ENCODE measurements around the gene DHRS7B.
A peak's percentile ranks its signal among the peaks of the same experiment; 100 is the strongest.
"Not testable (repeated sequence)": the region's sequence is repeated elsewhere in the genome, so short reads cannot be mapped to it uniquely, and the experiment has no call there.

Gene DHRS7B

GRCh38 chr17:21126645-21127508 is at the start of gene DHRS7B:
DHRS7B (plus strand) TSS chr17:21126964; CDS start chr17:21126972, 8 bp downstream.
- DNase-seq: peak; percentile 90 to 97

GRCh38 chr17:21077281-21077680 is 49.5 kb upstream of the DHRS7B start:
- no peak for DNase-seq

DNA sequence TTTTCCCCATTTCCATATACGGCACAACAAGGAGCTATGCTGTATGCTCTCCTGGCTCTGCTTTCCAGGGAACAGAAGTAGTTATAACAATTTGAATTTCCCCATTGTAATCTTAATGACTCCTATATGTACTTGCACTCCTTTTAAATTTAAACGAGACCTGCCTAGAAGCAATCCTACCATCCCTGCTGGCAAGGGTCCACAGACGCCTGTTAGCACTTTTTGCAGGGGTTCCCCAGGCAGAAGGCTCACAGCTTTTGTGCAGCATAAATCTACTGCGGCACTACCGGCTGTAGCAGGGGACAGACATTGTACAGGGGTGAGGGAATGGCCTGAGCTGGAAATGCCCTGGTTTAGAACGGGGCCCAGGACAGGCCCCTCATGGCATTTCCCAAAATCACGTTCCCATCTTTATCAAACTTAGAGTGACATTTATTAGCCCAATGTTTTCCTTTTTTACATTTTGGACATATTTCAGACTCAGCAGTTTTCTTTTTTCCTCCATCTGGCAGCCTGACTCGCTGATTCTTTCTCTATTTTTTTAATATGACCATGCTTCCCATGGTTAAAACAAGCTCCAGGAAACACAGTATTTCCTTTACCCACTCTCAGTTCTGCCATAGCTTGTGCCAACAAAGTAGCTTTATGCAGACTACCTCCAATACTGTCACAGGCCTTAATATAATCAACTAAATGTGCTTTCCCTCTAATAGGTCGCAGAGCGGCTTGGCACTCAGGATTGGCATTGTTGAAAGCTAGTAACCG is 48.6 kb upstream of the DHRS7B start:
- DNase-seq: no peak

DNA sequence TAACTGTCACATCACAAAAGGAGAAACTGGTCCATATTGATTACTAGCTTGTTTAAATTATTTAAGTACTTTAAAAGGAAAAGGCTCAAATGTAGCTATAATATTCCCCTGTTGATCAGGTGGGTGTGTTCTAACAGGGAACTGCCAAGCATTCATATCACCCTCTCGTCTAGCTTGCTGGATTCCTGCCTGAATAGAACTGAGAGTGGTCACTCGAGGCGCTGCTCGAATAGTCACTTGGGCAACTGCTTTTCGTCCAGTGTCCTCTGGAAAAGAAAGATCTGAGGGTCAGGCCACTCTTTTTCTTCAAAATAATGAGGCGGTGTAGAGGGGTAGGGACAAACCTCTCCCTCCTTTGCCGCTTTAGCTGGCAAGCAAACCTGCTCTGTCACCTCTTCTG is 47.6 kb upstream of the DHRS7B start:
- DNase-seq: no peak

DNA sequence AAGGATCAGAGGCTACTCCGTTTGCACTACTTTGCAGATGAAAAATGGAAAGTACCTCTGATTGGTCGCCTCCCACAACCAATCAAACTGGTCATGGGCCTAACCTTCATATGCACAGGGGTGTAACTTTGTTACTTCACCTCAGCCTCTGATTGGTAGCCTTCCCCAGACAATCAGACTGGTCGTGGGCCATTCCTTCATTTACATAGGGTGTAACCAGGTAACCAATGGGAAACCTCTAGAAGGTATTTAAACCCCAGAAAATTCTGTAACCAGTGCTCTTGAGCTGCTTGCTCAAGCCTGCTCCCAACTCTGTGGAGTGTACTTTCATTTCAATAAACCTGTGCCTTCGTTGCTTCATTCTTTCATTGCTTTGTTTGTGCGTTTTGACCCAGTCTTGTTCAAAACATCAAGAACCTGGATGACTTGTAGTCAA is 44.7 kb upstream of the DHRS7B start:
- no peak for DNase-seq

DNA sequence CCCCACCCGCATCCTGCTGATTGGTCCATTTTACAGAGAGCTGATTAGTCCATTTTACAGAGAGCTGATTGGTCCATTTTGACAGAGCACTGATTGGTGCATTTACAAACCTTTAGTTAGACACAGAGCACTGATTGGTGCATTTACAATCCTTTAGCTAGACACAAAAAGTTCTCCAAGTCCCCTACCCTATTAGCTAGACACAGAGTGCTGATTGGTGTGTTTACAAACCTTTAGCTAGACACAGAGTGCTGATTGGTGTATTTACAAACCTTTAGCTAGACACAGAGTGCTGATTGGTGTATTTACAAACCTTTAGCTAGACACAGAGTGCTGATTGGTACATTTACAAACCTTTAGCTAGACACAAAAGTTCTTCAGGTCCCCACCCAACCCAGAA is 41.5 kb upstream of the DHRS7B start:
- DNase-seq: not testable (repeated sequence)

- no peak for DNase-seq
Measured at GRCh38 chr17:21085707-21086106, 41.1 kb upstream of the DHRS7B start.

DNA sequence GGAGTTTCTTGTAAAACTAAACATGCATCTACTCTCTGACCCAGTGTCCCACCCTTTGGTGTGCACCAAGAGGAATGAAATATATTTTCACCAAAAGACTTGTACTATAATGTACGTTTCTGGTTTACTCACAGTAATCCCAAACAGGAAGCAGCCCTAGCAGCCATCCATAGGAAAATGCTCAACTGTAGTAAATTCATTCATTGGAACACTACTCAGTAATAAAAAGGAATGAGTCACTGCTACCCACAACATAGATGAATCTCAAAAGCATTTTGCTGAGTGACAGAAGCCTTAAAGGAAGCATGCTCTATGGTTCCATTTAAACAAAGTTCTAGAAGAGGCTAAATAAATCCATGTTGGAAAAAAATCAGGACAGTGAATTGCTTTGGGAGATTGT is 37.6 kb upstream of the DHRS7B start:
- DNase-seq: no peak

GRCh38 chr17:21089933-21090901 is 36.5 kb upstream of the DHRS7B start:
- DNase-seq: no peak

DNA sequence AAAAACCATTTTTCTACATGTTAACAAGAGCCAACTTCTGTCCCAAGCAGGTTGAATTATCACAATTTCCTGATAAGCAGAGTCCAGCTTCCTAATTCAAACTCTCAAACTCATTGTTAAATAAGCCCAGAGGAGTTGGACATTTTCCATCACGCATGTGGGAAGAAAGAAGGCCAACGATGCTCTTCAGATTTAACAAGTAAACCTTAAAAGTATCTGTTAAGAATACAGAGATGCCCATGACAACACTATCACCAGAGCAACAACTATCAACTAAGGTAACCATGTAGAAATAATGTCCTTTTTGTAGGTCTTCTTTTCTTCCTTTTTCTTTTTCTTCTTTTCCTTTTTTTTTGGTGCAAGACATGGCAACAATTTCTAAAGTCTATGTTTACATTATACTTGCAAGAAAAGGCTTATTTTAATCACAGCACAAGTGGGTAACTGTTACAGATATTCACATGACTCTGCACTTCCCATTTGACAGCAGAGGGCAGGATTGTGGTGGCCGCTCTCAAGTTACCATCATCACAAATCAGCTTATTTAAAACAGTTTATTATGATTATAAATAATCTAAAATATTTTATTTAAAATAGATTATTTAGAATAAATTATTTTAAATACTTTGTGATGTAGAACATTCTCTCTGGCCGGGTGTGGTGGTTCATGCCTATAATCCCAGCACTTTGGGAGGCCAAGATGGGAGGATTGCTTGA is 35.7 kb upstream of the DHRS7B start:
- peak; percentile 13 to 19 for DNase-seq

DNA sequence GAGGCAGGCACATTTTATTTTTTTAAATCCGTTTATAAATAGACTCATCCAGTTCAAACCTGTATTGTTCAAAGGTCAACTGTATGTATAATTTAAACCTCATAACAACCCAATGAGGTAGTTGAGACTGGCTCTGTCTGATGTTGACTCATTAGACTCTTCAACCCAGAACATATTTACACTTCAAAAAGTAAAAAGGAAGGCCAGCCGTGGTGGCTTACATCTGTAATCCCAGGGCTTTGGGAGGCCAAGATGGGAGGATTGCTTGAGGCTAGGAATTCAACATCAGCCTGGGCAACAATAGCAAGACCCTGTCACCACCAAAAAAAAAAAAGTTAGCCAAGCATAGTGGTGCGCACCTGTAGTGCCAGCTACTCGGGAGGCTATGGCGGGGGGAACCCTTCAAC is 32.5 kb upstream of the DHRS7B start:
- DNase-seq: no peak

DNA sequence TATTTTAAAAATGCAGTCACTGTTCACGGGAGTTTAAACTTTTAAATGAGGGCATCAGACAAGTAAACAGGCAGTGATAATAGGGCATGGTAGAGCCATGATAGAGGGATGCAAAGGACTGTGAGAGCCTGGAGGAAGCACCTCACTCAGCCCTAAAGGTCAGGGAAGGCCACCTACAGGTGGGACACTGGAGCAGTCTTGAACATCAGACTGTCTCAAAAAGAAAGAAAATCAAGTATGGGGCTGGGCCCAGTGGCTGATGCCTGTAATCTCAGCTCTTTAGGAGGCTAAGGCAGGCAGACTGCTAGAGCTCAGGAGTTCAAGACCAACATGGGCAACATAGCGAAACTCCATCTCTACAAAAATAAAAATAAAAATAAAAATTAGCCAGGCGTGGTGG is 31.0 kb upstream of the DHRS7B start:
- no peak for DNase-seq

DNA sequence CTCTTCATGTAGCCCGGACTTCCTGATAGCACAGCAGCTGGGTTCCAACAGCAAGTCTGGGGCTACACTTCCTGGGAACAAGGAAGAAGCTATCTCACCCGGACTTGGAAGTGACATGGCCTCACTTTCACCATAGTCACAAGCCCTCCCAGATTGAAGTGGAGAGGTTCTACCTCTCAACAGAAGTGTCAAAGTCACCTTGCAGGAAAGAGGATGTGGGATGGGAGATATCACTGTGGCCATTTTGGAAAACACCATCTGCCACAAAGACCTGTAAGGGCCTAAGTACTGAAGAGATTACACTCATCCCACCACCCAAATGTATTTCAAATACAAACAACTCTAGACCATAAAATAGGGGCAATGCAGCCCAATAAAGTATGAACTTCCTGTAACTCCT is 29.9 kb upstream of the DHRS7B start:
- DNase-seq: no peak

DNA sequence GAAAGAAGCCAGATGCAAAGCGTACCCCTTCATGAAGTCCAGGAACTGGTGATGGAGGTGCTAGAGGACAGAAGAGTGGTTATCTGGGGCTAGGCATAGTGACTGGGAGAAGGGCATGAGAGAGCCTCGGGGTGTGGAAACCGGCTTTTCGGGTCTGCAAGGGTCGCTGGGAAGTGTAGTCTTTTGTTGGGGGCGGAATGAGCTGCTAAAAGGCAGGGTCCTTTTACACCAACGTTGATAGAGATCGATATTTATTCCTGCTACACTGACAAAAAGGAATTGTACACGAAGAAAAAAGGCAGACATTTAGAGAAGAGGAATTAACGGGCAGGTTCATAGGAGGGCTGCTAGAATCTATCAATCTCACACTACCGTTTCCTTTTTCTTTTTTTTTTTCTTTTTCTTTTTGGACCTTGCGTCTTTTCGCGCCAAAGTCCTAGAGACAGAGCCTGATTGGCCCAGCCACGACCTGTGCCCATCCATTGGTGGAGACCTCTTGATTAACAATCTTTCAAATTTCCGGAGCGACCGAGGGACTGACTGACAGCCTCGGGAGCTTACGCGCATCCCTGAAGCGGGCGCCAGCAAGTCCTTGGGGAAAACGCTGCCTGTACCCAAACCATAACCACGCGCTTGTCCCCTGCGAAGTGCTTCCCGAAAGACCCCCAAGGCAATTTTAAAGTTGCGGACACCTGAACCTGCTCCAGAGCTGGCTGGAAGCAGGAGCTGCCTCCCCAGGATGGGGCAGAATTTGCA is 27.7 kb upstream of the DHRS7B start:
- DNase-seq: peak; percentile 52 to 58

DNA sequence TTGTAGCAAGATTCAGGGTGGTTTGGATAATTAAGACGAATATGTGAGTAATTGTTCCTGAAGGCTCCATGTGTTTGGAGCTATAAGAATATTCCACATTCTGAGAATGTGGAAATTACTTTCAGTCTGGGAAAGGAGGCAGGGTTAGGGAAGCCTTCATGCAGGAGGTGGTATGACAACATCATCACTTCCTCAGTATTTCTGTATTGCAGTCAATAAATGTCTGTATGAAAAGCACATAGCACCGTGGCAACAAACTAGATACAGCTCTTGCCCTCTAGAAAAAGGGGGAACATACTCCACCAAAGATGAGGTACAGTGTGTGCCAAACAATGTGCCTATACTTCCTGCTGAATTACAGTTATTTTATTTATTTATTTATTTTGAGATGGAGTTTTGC is 26.1 kb upstream of the DHRS7B start:
- DNase-seq: no peak

- no peak for DNase-seq
Measured at GRCh38 chr17:21104608-21105007, 22.2 kb upstream of the DHRS7B start.

DNA sequence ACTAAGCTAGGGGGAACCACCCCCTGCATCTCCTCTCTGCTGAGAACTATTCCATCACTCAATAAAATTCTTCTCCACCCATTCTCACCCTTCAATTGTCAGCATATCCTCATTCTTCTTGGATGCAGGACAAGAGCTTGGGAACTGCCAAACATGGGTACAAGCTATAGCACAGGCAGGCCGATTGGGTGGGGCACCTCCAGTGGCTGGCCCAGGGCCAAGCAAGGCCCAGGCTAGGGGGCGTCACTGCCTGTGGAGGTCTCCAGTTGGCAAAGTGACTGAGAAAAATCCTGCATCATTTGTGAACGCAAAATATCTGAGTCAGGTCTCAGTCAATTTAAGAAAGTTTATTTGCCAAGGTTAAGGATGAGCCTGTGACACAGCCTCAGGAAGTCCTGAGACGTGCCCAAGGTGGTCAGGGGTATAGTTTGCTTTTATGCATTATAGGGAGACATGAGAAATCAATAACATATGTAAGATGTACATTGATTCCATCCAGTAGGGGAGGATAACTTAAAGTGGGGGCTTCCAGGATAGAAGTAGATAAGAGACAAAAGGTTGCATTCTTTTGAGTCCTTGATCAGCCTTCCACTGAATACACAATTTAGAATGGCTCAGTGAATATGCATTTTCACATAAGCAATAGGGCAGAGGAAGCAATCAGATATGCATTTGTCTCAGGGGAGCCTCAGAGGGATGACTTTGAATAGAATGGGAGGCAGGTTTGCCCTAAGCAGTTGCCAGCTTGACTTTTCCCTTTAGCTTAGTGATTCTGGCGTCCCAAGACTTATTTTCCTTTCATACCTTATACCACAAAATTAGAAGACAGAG is 21.5 kb upstream of the DHRS7B start:
- no peak for DNase-seq

- no peak for DNase-seq
Measured at GRCh38 chr17:21106316-21106715, 20.4 kb upstream of the DHRS7B start.

DNA sequence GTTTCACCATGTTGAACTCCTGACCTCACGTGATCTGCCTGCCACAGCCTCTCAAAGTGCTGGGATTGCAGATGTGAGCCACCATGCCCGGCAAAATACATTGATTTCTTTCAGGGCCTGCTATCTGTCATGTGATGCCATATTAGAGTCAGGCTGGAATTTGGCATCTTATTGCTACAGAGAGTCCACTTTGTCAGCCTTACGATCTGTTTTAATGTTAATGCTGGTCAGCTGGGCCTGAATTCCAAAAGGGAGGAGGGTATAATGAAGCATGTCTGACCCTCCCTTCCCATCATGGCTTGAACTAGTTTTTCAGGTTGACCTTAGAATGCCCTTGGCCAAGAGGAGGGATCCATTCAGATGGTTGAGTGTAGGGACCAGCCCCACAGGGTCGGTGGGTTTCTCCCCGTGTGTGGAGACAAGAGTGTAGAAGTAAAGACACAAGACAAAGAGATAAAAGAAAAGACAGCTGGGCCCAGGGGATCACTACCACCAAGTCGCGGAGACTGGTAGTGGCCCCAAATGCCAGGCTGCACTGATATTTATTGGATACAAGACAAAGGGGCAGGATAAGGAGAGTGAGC is 19.6 kb upstream of the DHRS7B start:
- DNase-seq: not testable (repeated sequence)

DNA sequence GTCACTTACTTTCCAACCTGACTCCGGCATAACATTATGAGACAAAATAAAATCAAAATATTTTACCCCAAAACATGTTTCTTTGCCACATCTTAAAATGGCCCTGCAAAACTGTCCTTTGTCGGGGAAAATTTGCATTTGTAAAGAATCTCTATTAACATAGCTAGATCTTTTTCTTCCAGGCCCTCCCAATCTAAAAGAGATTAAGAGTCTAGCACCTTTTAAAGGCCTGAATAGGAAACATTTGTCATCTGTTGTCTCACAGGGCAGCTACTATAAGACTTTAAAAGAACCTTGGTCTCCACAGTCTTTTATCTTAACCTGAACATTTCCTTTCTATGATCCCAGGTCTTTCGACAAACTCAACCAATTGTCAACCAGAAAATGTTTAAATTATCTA is 18.1 kb upstream of the DHRS7B start:
- no peak for DNase-seq

Data from inflammatory macrophage treated with lipopolysaccharide for 1 hour (primary cell).